IMR-90 (cell line): ENCODE measurements around the gene PITPNM2. TPM values are rescaled to one million over a fixed set of nuclear protein-coding genes. Genes with fewer than 3 reads are reported as not detected.

Experiments
- ATAC-seq: fragments of 200-7000 bp; cut with Tn5 transposase; 2 replicates; pipeline ENCODE4 v1.9.1; 2020; ENCODE audit warnings: low read depth, mild to moderate bottlenecking, moderate library complexity
- BruUV-seq: library from RNA; stranded (reverse); fragments of 400-500 nt; replicated peaks from 2 replicates; lab custom pipeline; 2021; lab: Mats Ljungman, UMichigan
- CTCF ChIA-PET: fragments of 300-600 bp; formaldehyde crosslinking; extraction: SDS; loops from one replicate; lab custom pipeline; 2021; ENCODE audit warnings: antibody characterized with exemption; lab: Yijun Ruan, JAX
- POLR2A ChIA-PET: fragments of 300-600 bp; sonication (Branson Sonifier 250); formaldehyde crosslinking; loops from one replicate; lab custom pipeline; 2022; ENCODE audit warnings: antibody characterized with exemption; ENCODE audit not compliant: unreplicated experiment; lab: Charles Lee
- DNase-seq: peaks from one replicate; pipeline ENCODE4 v3.0.0; 2013
- H2AFZ ChIP-seq: replicated peaks from 2 replicates; pipeline ENCODE3; 2013; ENCODE audit warnings: low read length, mild to moderate bottlenecking; ENCODE audit not compliant: poor library complexity
- H2AK5ac ChIP-seq: 2 replicates; pipeline ENCODE4 v1.6.1; 2013; ENCODE audit warnings: low read depth, low read length, inconsistent platforms
- H2AK9ac ChIP-seq: replicated peaks from 2 replicates; pipeline ENCODE3; 2013; ENCODE audit warnings: mild to moderate bottlenecking, low read depth, low read length, moderate library complexity; ENCODE audit not compliant: poor library complexity
- H2BK120ac ChIP-seq: 2 replicates; pipeline ENCODE4 v1.6.1; 2013; ENCODE audit warnings: low read depth, low read length, inconsistent platforms
- H2BK15ac ChIP-seq: 3 replicates; pipeline ENCODE4 v1.6.1; 2013; ENCODE audit warnings: low read depth, low read length, inconsistent platforms
- H2BK20ac ChIP-seq: 2 replicates; pipeline ENCODE4 v1.6.1; 2013; ENCODE audit warnings: low read depth, mild to moderate bottlenecking, inconsistent platforms, low read length, moderate library complexity
- H2BK5ac ChIP-seq: 2 replicates; pipeline ENCODE4 v1.6.1; 2013; ENCODE audit warnings: mild to moderate bottlenecking, low read depth, low read length, inconsistent platforms; ENCODE audit not compliant: poor library complexity, severe bottlenecking
- H3K14ac ChIP-seq: replicated peaks from 2 replicates; pipeline ENCODE4 v1.6.1; 2013; ENCODE audit warnings: low read depth, low read length, inconsistent platforms
- H3K18ac ChIP-seq: 2 replicates; pipeline ENCODE4 v1.6.1; 2013; ENCODE audit warnings: low read depth, low read length, control low read depth
- H3K23ac ChIP-seq: 2 replicates; pipeline ENCODE4 v1.6.1; 2013; ENCODE audit warnings: low read depth, low read length, inconsistent platforms
- H3K27ac ChIP-seq: 2 replicates; pipeline ENCODE4 v1.5.1; 2013; ENCODE audit warnings: mild to moderate bottlenecking, control low read depth, low read length; ENCODE audit not compliant: insufficient read depth
- H3K27me3 ChIP-seq: 2 replicates; pipeline ENCODE4 v1.6.1; 2013; ENCODE audit warnings: low read length; ENCODE audit not compliant: control insufficient read depth, insufficient read depth
- H3K36me3 ChIP-seq: 2 replicates; pipeline ENCODE4 v1.6.1; 2013; ENCODE audit warnings: low read length, mixed read lengths; ENCODE audit not compliant: control insufficient read depth, insufficient read depth
- H3K4ac ChIP-seq: 2 replicates; pipeline ENCODE4 v1.6.1; 2013; ENCODE audit warnings: low read depth, low read length, inconsistent platforms
- H3K4me1 ChIP-seq: 2 replicates; pipeline ENCODE4 v1.6.1; 2013; ENCODE audit warnings: low read length, mixed read lengths; ENCODE audit not compliant: control insufficient read depth, insufficient read depth
- H3K4me2 ChIP-seq: 2 replicates; pipeline ENCODE4 v1.6.1; 2013; ENCODE audit warnings: low read depth, mild to moderate bottlenecking, control low read depth, low read length, moderate library complexity
- H3K4me3 ChIP-seq: 2 replicates; pipeline ENCODE4 v1.5.1; 2013; ENCODE audit warnings: low read depth, mild to moderate bottlenecking, control low read depth, low read length, moderate library complexity; ENCODE audit not compliant: insufficient read depth
- H3K56ac ChIP-seq: 2 replicates; pipeline ENCODE4 v1.6.1; 2013; ENCODE audit warnings: low read length, inconsistent platforms; ENCODE audit not compliant: insufficient read depth; ENCODE audit errors: extremely low read depth
- H3K79me1 ChIP-seq, 2 experiments: 2 replicates each; pipeline ENCODE4 v1.6.1; 2013; ENCODE audit warnings: low read length in 2 of 2, inconsistent platforms in 1 of 2, low read depth in 1 of 2
- H3K9ac ChIP-seq: 2 replicates; pipeline ENCODE4 v1.6.1; 2013; ENCODE audit warnings: low read depth, low read length, control low read depth
- H3K9me1 ChIP-seq: 2 replicates; pipeline ENCODE4 v1.6.1; 2013; ENCODE audit warnings: low read length, inconsistent platforms; ENCODE audit not compliant: insufficient read depth
- H3K9me3 ChIP-seq: 2 replicates; pipeline ENCODE4 v1.6.1; 2013; ENCODE audit warnings: low read length; ENCODE audit not compliant: control insufficient read depth, insufficient read depth
- H4K20me1 ChIP-seq: 2 replicates; pipeline ENCODE4 v1.6.1; 2013; ENCODE audit warnings: low read length, inconsistent platforms; ENCODE audit not compliant: insufficient read depth
- H4K5ac ChIP-seq: 2 replicates; pipeline ENCODE4 v1.6.1; 2013; ENCODE audit warnings: mild to moderate bottlenecking, low read depth, low read length, control low read depth
- H4K8ac ChIP-seq, 2 experiments: 2 replicates each; pipeline ENCODE4 v1.6.1; 2013; ENCODE audit warnings: low read depth in 2 of 2, low read length in 2 of 2, control low read depth in 1 of 2, inconsistent platforms in 1 of 2
- H4K91ac ChIP-seq: 2 replicates; pipeline ENCODE4 v1.6.1; 2013; ENCODE audit warnings: low read depth, low read length, inconsistent platforms; ENCODE audit not compliant: insufficient read depth
- BHLHE40 ChIP-seq: fragments of 150-350 bp; IDR thresholded peaks from 2 replicates; pipeline ENCODE4 v1.6.1; 2016; ENCODE audit warnings: mild to moderate bottlenecking, low read depth, low read length
- CEBPB ChIP-seq: IDR thresholded peaks from 2 replicates; pipeline ENCODE4 v1.6.1; 2012; ENCODE audit warnings: low read depth, low read length, improper control_type of control experiment
- CHD1 ChIP-seq: IDR thresholded peaks from 2 replicates; pipeline ENCODE4 v1.6.1; 2012; ENCODE audit warnings: low read depth, low read length, improper control_type of control experiment
- FOS ChIP-seq: fragments of 150-350 bp; IDR thresholded peaks from 2 replicates; pipeline ENCODE4 v1.6.1; 2016; ENCODE audit warnings: low read depth, low read length
- MAFK ChIP-seq: IDR thresholded peaks from 2 replicates; pipeline ENCODE4 v1.6.1; 2012; ENCODE audit warnings: low read depth, low read length, improper control_type of control experiment
- MAZ ChIP-seq: IDR thresholded peaks from 2 replicates; pipeline ENCODE4 v1.6.1; 2012; ENCODE audit warnings: low read depth, mild to moderate bottlenecking, low read length, improper control_type of control experiment, moderate library complexity, borderline replicate concordance
- MXI1 ChIP-seq: IDR thresholded peaks from 2 replicates; pipeline ENCODE4 v1.6.1; 2012; ENCODE audit warnings: low read depth, mild to moderate bottlenecking, low read length, moderate library complexity, borderline replicate concordance
- NFE2L2 ChIP-seq: fragments of 150-350 bp; IDR thresholded peaks from 2 replicates; pipeline ENCODE4 v1.6.1; 2016; ENCODE audit warnings: low read depth, mild to moderate bottlenecking, low read length
- POLR2A ChIP-seq: IDR thresholded peaks from 2 replicates; pipeline ENCODE4 v1.6.1; 2012; ENCODE audit warnings: mild to moderate bottlenecking, low read depth, low read length
- RAD21 ChIP-seq: IDR thresholded peaks from 2 replicates; pipeline ENCODE4 v1.6.1; 2012; ENCODE audit warnings: low read length, improper control_type of control experiment
- RFX5 ChIP-seq: IDR thresholded peaks from 2 replicates; pipeline ENCODE4 v1.8.0; 2012; ENCODE audit warnings: low read depth, mild to moderate bottlenecking, low read length, moderate library complexity
- SMC3 ChIP-seq: fragments of 150-350 bp; IDR thresholded peaks from 2 replicates; pipeline ENCODE4 v1.6.1; 2016; ENCODE audit warnings: low read depth, mild to moderate bottlenecking, antibody characterized with exemption, low read length, moderate library complexity
- WGBS, 2 experiments: methylation state at CpG; one replicate each; pipeline versions ENCODE4 v1.1.5 to v1.1.7; 2013; ENCODE audit warnings: missing lambda C conversion rate in 2 of 2; ENCODE audit not compliant: insufficient read length in 1 of 2; ENCODE audit errors: extremely low coverage in 2 of 2; 5-methylcytosine and 5-hydroxymethylcytosine counted together
- dilution Hi-C: fragments of 300-500 bp; cut with HindIII; formaldehyde crosslinking; loops from one replicate; pipeline ENCODE4 v1.14.3; 2018; ENCODE audit warnings: low sequenced_read_pairs; ENCODE audit not compliant: unreplicated experiment
- in situ Hi-C: fragments of 300-500 bp; cut with MboI; formaldehyde crosslinking; loops from 3 replicates; pipeline ENCODE4 v1.14.3; 2019; ENCODE audit warnings: low sequenced_read_pairs, inconsistent platforms, mixed read lengths
- intact Hi-C: fragments of 100-400 bp; cut with micrococcal nuclease; formaldehyde crosslinking; loops from 2 replicates; pipeline ENCODE4 v1.10.0; 2022
- polyA plus RNA-seq, 3 experiments: library from polyadenylated mRNA; depleted of rRNA; stranded (reverse); fragments of >200 nt; gene quantifications; 2 replicates each; pipeline ENCODE4 v1.2.3, GENCODE V29; 2012; ENCODE audit warnings: low replicate concordance in 1 of 3
- total RNA-seq: library from RNA; depleted of rRNA; stranded (reverse); fragments of >200 nt; gene quantifications from 2 replicates; pipeline ENCODE4 v1.2.3, GENCODE V29; 2012
- TF ChIP-seq, protein P1 (sequence below): conservative IDR thresholded peaks from 2 replicates; pipeline ENCODE4 v1.5.1; 2012; ENCODE audit warnings: mild to moderate bottlenecking, low read depth, low read length, improper control_type of control experiment
- TF ChIP-seq, protein P2 (sequence below): fragments of 150-350 bp; IDR thresholded peaks from 2 replicates; pipeline ENCODE4 v1.6.1; 2016; ENCODE audit warnings: low read depth, mild to moderate bottlenecking, low read length, moderate library complexity, borderline replicate concordance
- TF ChIP-seq, protein P3 (sequence below): fragments of 150-350 bp; IDR thresholded peaks from 2 replicates; pipeline ENCODE4 v1.6.1; 2017; ENCODE audit warnings: mild to moderate bottlenecking, antibody characterized with exemption, low read length, low read depth

PITPNM2 gene
- total and polyA plus RNA-seq, 2 of the 4 experiments (the other 2 are of a cell fraction) = 1.6 to 3.0 TPM

DNA sequence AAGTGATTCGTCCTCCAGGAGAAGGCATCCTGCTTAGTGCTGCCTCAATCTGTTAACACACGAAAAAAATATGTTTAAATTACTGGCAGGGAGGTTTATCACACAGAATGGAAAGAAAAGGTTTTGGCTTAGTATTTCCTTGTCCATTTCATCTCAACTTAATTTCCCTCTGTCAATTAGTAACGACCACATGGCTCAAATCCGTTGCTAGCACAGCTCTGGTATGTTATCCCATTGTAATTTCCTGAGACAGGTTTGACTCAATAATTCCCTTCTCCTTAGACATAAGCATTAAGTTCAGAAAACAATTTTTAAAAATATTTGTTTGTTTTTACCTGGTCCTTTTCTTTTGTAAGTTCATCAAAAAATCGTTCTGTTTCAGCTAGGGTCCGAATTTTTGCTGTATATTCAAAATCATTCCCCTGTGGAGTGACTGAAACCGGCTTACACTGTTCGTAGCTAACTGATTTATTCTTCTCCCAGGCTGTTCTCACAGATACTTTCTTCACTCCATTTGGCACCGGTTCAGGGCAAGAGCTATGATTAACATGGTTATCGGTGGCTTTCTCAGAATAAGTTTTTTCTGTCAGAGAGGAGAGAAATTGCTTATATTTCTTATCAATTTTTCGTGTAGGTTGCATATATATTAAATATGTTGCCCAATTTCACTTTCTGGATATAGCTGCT, 10.1 kb upstream of the PITPNM2 start:
- in situ Hi-C loops = no loop called here
- TF ChIP-seq, protein P1, sequence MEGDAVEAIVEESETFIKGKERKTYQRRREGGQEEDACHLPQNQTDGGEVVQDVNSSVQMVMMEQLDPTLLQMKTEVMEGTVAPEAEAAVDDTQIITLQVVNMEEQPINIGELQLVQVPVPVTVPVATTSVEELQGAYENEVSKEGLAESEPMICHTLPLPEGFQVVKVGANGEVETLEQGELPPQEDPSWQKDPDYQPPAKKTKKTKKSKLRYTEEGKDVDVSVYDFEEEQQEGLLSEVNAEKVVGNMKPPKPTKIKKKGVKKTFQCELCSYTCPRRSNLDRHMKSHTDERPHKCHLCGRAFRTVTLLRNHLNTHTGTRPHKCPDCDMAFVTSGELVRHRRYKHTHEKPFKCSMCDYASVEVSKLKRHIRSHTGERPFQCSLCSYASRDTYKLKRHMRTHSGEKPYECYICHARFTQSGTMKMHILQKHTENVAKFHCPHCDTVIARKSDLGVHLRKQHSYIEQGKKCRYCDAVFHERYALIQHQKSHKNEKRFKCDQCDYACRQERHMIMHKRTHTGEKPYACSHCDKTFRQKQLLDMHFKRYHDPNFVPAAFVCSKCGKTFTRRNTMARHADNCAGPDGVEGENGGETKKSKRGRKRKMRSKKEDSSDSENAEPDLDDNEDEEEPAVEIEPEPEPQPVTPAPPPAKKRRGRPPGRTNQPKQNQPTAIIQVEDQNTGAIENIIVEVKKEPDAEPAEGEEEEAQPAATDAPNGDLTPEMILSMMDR = no peak
- no peak for TF ChIP-seq RFX5
- no peak for TF ChIP-seq CHD1
- TF ChIP-seq, protein P2, sequence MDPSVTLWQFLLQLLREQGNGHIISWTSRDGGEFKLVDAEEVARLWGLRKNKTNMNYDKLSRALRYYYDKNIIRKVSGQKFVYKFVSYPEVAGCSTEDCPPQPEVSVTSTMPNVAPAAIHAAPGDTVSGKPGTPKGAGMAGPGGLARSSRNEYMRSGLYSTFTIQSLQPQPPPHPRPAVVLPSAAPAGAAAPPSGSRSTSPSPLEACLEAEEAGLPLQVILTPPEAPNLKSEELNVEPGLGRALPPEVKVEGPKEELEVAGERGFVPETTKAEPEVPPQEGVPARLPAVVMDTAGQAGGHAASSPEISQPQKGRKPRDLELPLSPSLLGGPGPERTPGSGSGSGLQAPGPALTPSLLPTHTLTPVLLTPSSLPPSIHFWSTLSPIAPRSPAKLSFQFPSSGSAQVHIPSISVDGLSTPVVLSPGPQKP = no peak
- TF ChIP-seq, protein P3, sequence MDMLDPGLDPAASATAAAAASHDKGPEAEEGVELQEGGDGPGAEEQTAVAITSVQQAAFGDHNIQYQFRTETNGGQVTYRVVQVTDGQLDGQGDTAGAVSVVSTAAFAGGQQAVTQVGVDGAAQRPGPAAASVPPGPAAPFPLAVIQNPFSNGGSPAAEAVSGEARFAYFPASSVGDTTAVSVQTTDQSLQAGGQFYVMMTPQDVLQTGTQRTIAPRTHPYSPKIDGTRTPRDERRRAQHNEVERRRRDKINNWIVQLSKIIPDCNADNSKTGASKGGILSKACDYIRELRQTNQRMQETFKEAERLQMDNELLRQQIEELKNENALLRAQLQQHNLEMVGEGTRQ = no peak
- TF ChIP-seq SMC3 = no peak
- TF ChIP-seq MAZ = no peak
- no peak for TF ChIP-seq BHLHE40
- no peak for TF ChIP-seq NFE2L2
- no peak for TF ChIP-seq POLR2A
- no peak for TF ChIP-seq FOS
- TF ChIP-seq MXI1 = no peak
- TF ChIP-seq CEBPB = no peak
- no peak for TF ChIP-seq MAFK
- no peak for TF ChIP-seq RAD21

More for the DNA sequence above, 10.1 kb upstream of the PITPNM2 start:
- H3K4ac ChIP-seq = no peak overlapping the region
- H3K4me3 ChIP-seq = no peak overlapping the region
- H3K18ac ChIP-seq = no peak overlapping the region
- H3K9ac ChIP-seq = no peak overlapping the region
- no peak overlapping the region for H3K56ac ChIP-seq
- H3K14ac ChIP-seq = no peak overlapping the region
- no peaks in the 10 kb centered on the region for H4K20me1 ChIP-seq
- no peak overlapping the region for H4K5ac ChIP-seq
- DNase-seq (peak; percentile 35), ATAC-seq (no peak)
- no peak overlapping the region for H2AFZ ChIP-seq
- peaks cover 3% of the 10 kb centered on the region; the same call in 1 of the 2 replicates for H3K9me1 ChIP-seq
- H4K91ac ChIP-seq = no peak overlapping the region
- WGBS, 2 experiments = no CpG with 5 or more reads among the region's 11 CpGs
- H3K79me1 ChIP-seq = 0 out of 4 replicates have a peak, but pooled peaks cover 0 to 4% of the 10 kb centered on the region in 2 experiments
- H3K27me3 ChIP-seq = no peaks in the 10 kb centered on the region
- H2BK15ac ChIP-seq = no peak overlapping the region
- intact Hi-C loops = loop anchor here (5.0 kb wide), 1 partner anchor 46 kb away; no protein-coding TSS in a partner anchor
- no peak overlapping the region for H2AK5ac ChIP-seq
- no peak overlapping the region for H3K4me2 ChIP-seq
- no peak overlapping the region for H2AK9ac ChIP-seq
- H3K9me3 ChIP-seq = no peaks in the 10 kb centered on the region
- H2BK5ac ChIP-seq = no peak overlapping the region
- no peak overlapping the region for H4K8ac ChIP-seq
- BruUV-seq = no TSS peak
- ChIA-PET CTCF (interaction anchor here (0.7 to 1.4 kb wide), 3 partner anchors 13 to 1366 kb away, joined by 3 to 5 read pairs (median 4); no protein-coding TSS in a partner anchor), POLR2A (interaction anchor here (0.6 kb wide), 1 partner anchor 24 kb away, joined by 3 read pairs; no protein-coding TSS in a partner anchor)
- H3K36me3 ChIP-seq = peaks cover 8% of the 10 kb centered on the region
- H2BK20ac ChIP-seq = no peak overlapping the region
- H3K4me1 ChIP-seq = no peaks in the 10 kb centered on the region
- no peak overlapping the region for H2BK120ac ChIP-seq
- H3K23ac ChIP-seq = no peak overlapping the region
- no peak overlapping the region for H3K27ac ChIP-seq
- dilution Hi-C loops = no loop called here
